PFSK-1 (cell line): Measurements from ENCODE around the gene KIRREL3.

ENCODE experiments used
- FOXP2 ChIP-seq: optimal IDR thresholded peaks from 2 replicates; pipeline ENCODE3; 2011; ENCODE audit warnings: borderline replicate concordance, control low read depth, inconsistent platforms; ENCODE audit not compliant: insufficient read depth; ENCODE audit errors: extremely low read length, extremely low read depth
- POLR2AphosphoS5 ChIP-seq: IDR thresholded peaks from 2 replicates; pipeline ENCODE4 v1.6.1; 2012; ENCODE audit warnings: low read depth, mild to moderate bottlenecking, control low read depth, low read length, moderate library complexity
- SIN3A ChIP-seq: IDR thresholded peaks from 2 replicates; pipeline ENCODE4 v1.6.1; 2012; ENCODE audit warnings: mild to moderate bottlenecking, low read length, moderate library complexity, borderline replicate concordance; ENCODE audit not compliant: insufficient read depth
- TAF1 ChIP-seq: IDR thresholded peaks from 2 replicates; pipeline ENCODE4 v1.6.1; 2012; ENCODE audit warnings: low read length, control low read depth, borderline replicate concordance; ENCODE audit not compliant: insufficient read depth
- TF ChIP-seq, protein P1 (sequence below), 2 experiments: IDR thresholded peaks; 2 replicates each; pipeline versions ENCODE4 v1.6.1 to v1.8.0; 2011 to 2012; ENCODE audit warnings: low read depth in 2 of 2, low read length in 2 of 2, control low read depth in 1 of 2, inconsistent platforms in 1 of 2, mild to moderate bottlenecking in 1 of 2, moderate library complexity in 1 of 2; ENCODE audit not compliant: insufficient read depth in 1 of 2

KIRREL3 gene

GRCh38 chr11:126599217-126599897 is 401.2 kb downstream of the KIRREL3 start:
- TF ChIP-seq, protein P1, sequence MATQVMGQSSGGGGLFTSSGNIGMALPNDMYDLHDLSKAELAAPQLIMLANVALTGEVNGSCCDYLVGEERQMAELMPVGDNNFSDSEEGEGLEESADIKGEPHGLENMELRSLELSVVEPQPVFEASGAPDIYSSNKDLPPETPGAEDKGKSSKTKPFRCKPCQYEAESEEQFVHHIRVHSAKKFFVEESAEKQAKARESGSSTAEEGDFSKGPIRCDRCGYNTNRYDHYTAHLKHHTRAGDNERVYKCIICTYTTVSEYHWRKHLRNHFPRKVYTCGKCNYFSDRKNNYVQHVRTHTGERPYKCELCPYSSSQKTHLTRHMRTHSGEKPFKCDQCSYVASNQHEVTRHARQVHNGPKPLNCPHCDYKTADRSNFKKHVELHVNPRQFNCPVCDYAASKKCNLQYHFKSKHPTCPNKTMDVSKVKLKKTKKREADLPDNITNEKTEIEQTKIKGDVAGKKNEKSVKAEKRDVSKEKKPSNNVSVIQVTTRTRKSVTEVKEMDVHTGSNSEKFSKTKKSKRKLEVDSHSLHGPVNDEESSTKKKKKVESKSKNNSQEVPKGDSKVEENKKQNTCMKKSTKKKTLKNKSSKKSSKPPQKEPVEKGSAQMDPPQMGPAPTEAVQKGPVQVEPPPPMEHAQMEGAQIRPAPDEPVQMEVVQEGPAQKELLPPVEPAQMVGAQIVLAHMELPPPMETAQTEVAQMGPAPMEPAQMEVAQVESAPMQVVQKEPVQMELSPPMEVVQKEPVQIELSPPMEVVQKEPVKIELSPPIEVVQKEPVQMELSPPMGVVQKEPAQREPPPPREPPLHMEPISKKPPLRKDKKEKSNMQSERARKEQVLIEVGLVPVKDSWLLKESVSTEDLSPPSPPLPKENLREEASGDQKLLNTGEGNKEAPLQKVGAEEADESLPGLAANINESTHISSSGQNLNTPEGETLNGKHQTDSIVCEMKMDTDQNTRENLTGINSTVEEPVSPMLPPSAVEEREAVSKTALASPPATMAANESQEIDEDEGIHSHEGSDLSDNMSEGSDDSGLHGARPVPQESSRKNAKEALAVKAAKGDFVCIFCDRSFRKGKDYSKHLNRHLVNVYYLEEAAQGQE (IDR thresholded peaks at IDR 0.05; ENCODE audit: insufficient read depth in 1 of 2, low read depth in 2 of 2, low read length in 2 of 2), result no peak
- no peak for TF ChIP-seq FOXP2
- no peak for TF ChIP-seq POLR2AphosphoS5
- no peak for TF ChIP-seq TAF1

DNA sequence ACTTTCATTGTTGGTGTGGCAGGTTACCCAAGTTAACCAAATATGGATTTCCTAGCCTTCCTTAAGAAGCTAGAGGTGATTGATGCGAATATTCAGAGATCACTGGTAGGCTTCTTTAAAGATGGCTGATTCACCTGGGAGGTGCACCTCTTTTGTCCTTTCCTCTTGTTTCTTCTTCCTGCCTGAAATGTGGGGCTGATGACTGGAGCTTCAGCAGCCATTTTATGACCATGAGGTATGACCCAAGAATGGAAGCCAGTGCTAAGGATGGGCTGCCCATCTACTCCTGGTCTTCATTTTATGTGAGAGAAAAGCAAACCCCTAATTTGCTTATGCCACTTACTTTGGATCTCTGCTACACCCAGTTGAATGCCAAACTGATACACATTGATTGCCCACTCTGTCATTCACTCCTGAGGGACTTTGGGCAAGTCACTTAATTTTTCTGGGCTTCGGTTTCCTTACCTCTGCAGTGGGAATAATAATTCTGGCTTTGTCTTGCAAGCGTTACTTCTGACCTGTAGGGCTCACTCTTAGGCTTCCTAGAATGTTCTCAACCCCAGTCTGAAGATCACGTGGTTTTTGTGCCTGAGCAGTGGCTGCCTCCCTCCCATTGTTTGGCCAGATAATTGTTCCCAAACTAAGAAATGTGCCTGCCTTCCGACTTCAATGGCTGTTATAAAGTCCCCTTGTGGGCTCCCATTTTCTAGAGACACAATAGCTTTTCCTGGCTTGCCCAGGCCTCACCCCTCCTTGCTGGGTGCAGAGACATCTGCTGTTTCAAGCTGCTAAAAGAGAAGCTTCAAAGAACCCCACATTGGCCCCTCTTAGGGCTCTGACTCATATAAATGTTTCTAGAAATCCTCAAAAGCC is 402.0 kb downstream of the KIRREL3 start:
- TF ChIP-seq, protein P1 (IDR thresholded peaks at IDR 0.05; ENCODE audit: insufficient read depth in 1 of 2, low read depth in 2 of 2, low read length in 2 of 2), result no peak
- no peak for TF ChIP-seq POLR2AphosphoS5
- TF ChIP-seq TAF1, result no peak
- no peak for TF ChIP-seq FOXP2
- TF ChIP-seq SIN3A, result no peak

GRCh38 chr11:126597041-126597440 is 403.5 kb downstream of the KIRREL3 start:
- TF ChIP-seq FOXP2, result no peak
- TF ChIP-seq TAF1, result no peak
- no peak for TF ChIP-seq SIN3A
- TF ChIP-seq, protein P1 (IDR thresholded peaks at IDR 0.05; ENCODE audit: insufficient read depth in 1 of 2, low read depth in 2 of 2, low read length in 2 of 2), result no peak
- TF ChIP-seq POLR2AphosphoS5, result no peak

DNA sequence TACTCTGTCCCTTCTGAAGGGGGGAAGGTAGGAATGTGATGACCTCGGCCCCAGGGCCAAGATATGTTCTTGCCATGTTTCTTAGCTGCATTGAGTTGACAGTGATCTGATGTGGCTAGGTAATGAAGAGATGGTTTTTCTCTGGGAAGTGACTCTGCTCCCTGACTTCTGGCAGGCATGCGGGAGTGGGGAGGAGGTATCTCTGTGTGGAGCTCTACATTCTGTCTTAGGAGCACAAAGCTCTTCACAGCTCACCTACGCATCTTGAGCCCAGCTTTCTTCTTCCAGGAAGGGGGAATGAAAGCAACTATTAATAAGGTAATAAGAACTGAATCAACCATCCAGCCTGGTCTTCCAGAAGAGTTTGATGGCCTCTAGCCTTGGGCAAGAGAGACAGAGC is 404.1 kb downstream of the KIRREL3 start:
- no peak for TF ChIP-seq SIN3A
- TF ChIP-seq, protein P1 (IDR thresholded peaks at IDR 0.05; ENCODE audit: insufficient read depth in 1 of 2, low read depth in 2 of 2, low read length in 2 of 2), result no peak
- TF ChIP-seq TAF1, result no peak
- no peak for TF ChIP-seq POLR2AphosphoS5
- TF ChIP-seq FOXP2, result no peak
